PFSK-1 (cell line): ENCODE measurements around the gene FBXL2.

Experiments used
- FOXP2 ChIP-seq: optimal IDR thresholded peaks from 2 replicates; pipeline ENCODE3; 2011; ENCODE audit warnings: borderline replicate concordance, control low read depth, inconsistent platforms; ENCODE audit not compliant: insufficient read depth; ENCODE audit errors: extremely low read length, extremely low read depth
- POLR2AphosphoS5 ChIP-seq: IDR thresholded peaks from 2 replicates; pipeline ENCODE4 v1.6.1; 2012; ENCODE audit warnings: low read depth, mild to moderate bottlenecking, control low read depth, low read length, moderate library complexity
- SIN3A ChIP-seq: IDR thresholded peaks from 2 replicates; pipeline ENCODE4 v1.6.1; 2012; ENCODE audit warnings: mild to moderate bottlenecking, low read length, moderate library complexity, borderline replicate concordance; ENCODE audit not compliant: insufficient read depth
- TAF1 ChIP-seq: IDR thresholded peaks from 2 replicates; pipeline ENCODE4 v1.6.1; 2012; ENCODE audit warnings: low read length, control low read depth, borderline replicate concordance; ENCODE audit not compliant: insufficient read depth
- TF ChIP-seq, protein P1 (sequence below), 2 experiments: IDR thresholded peaks; 2 replicates each; pipeline versions ENCODE4 v1.6.1 to v1.8.0; 2011 to 2012; ENCODE audit warnings: low read depth in 2 of 2, low read length in 2 of 2, control low read depth in 1 of 2, inconsistent platforms in 1 of 2, mild to moderate bottlenecking in 1 of 2, moderate library complexity in 1 of 2; ENCODE audit not compliant: insufficient read depth in 1 of 2

DNA sequence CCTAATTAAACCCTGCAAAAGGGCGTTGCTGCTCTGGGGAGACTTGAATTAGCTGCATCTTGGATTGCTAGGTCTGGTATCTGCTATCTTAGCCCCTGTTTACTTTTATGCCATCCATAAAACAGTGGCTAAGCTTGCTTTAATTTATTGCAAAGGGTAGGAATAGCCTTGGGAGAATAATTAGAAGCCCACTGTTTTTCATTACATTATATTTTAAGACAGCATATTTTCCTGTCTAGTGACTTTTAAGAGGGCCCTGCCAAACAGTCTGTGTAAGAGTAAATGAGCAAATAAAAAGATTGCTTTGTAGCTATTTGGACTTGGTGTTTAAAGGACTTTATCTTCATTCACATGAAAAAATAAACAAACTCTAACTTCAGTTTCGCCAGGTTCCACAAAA, 41.2 kb upstream of the FBXL2 start:
- no peak for TF ChIP-seq POLR2AphosphoS5
- TF ChIP-seq SIN3A: no peak
- TF ChIP-seq, protein P1, sequence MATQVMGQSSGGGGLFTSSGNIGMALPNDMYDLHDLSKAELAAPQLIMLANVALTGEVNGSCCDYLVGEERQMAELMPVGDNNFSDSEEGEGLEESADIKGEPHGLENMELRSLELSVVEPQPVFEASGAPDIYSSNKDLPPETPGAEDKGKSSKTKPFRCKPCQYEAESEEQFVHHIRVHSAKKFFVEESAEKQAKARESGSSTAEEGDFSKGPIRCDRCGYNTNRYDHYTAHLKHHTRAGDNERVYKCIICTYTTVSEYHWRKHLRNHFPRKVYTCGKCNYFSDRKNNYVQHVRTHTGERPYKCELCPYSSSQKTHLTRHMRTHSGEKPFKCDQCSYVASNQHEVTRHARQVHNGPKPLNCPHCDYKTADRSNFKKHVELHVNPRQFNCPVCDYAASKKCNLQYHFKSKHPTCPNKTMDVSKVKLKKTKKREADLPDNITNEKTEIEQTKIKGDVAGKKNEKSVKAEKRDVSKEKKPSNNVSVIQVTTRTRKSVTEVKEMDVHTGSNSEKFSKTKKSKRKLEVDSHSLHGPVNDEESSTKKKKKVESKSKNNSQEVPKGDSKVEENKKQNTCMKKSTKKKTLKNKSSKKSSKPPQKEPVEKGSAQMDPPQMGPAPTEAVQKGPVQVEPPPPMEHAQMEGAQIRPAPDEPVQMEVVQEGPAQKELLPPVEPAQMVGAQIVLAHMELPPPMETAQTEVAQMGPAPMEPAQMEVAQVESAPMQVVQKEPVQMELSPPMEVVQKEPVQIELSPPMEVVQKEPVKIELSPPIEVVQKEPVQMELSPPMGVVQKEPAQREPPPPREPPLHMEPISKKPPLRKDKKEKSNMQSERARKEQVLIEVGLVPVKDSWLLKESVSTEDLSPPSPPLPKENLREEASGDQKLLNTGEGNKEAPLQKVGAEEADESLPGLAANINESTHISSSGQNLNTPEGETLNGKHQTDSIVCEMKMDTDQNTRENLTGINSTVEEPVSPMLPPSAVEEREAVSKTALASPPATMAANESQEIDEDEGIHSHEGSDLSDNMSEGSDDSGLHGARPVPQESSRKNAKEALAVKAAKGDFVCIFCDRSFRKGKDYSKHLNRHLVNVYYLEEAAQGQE (IDR thresholded peaks at IDR 0.05; ENCODE audit: insufficient read depth in 1 of 2, low read depth in 2 of 2, low read length in 2 of 2): no peak
- no peak for TF ChIP-seq TAF1
- TF ChIP-seq FOXP2: no peak
